Measurements from ENCODE around the gene IL1RAPL1.
"Not testable (repeated sequence)": the region's sequence is repeated elsewhere in the genome, so short reads cannot be mapped to it uniquely, and the experiment has no call there.

Gene IL1RAPL1

GRCh38 chrX:29299684-29300083, 712.4 kb downstream of the IL1RAPL1 start:
- peak; percentile 5 for DNase-seq (ENCODE audit: low spot score)
- CTCF ChIA-PET, result interaction anchor here (0.5 kb wide), 1 partner anchor 179 kb away, joined by 3 read pairs; no protein-coding TSS in a partner anchor
- TF ChIP-seq CTCF (conservative IDR thresholded peaks at IDR 0.05; ENCODE audit: low read depth), result no peak
- no peak overlapping the region for H3K27ac ChIP-seq
- POLR2A ChIA-PET (ENCODE audit: low non-redundant PET), result no interaction called here

GRCh38 chrX:29308726-29309125, 721.5 kb downstream of the IL1RAPL1 start:
- H3K27ac ChIP-seq, result no peak overlapping the region
- TF ChIP-seq CTCF (conservative IDR thresholded peaks at IDR 0.05; ENCODE audit: low read depth), result no peak
- CTCF ChIA-PET, result no interaction called here
- no peak for DNase-seq (ENCODE audit: low spot score)
- POLR2A ChIA-PET (ENCODE audit: low non-redundant PET), result no interaction called here

- CTCF ChIA-PET, result no interaction called here
- no peak for DNase-seq (ENCODE audit: low spot score)
Measured at GRCh38 chrX:29315931-29316330, 728.7 kb downstream of the IL1RAPL1 start.

GRCh38 chrX:29318012-29318411, 730.8 kb downstream of the IL1RAPL1 start:
- no peak overlapping the region for H3K27ac ChIP-seq
- ChIA-PET CTCF (no interaction called here), POLR2A (ENCODE audit: low non-redundant PET) (no interaction called here)
- no peak for TF ChIP-seq CTCF (conservative IDR thresholded peaks at IDR 0.05; ENCODE audit: low read depth)
- no peak for DNase-seq (ENCODE audit: low spot score)

More at GRCh38 chrX:29315931-29316330, 728.7 kb downstream of the IL1RAPL1 start:
- no peak for TF ChIP-seq CTCF (conservative IDR thresholded peaks at IDR 0.05; ENCODE audit: low read depth)
- POLR2A ChIA-PET (ENCODE audit: low non-redundant PET), result no interaction called here
- no peak overlapping the region for H3K27ac ChIP-seq

- DNase-seq (ENCODE audit: low spot score); H3K27ac ChIP-seq; POLR2A ChIA-PET (ENCODE audit: low non-redundant PET); CTCF ChIA-PET: not testable (repeated sequence)
Measured at GRCh38 chrX:29332429-29332828, 745.2 kb downstream of the IL1RAPL1 start.

GRCh38 chrX:29333091-29333490, 745.8 kb downstream of the IL1RAPL1 start:
- CTCF ChIA-PET; POLR2A ChIA-PET (ENCODE audit: low non-redundant PET); H3K27ac ChIP-seq; DNase-seq (ENCODE audit: low spot score): not testable (repeated sequence)

- ChIA-PET POLR2A (ENCODE audit: low non-redundant PET) (no interaction called here), CTCF (no interaction called here)
- DNase-seq (ENCODE audit: low spot score), result no peak
- no peak for TF ChIP-seq CTCF (conservative IDR thresholded peaks at IDR 0.05; ENCODE audit: low read depth)
- no peak overlapping the region for H3K27ac ChIP-seq
Measured at GRCh38 chrX:29348288-29348687, 761.0 kb downstream of the IL1RAPL1 start.

GRCh38 chrX:29359276-29359675, 772.0 kb downstream of the IL1RAPL1 start:
- DNase-seq (ENCODE audit: low spot score), result no peak
- TF ChIP-seq CTCF (conservative IDR thresholded peaks at IDR 0.05; ENCODE audit: low read depth), result no peak
- CTCF ChIA-PET, result interaction anchor here (0.8 kb wide), 1 partner anchor 553 kb away, joined by 3 read pairs; no protein-coding TSS in a partner anchor
- H3K27ac ChIP-seq, result no peak overlapping the region
- POLR2A ChIA-PET (ENCODE audit: low non-redundant PET), result no interaction called here

- POLR2A ChIA-PET (ENCODE audit: low non-redundant PET); CTCF ChIA-PET; H3K27ac ChIP-seq; DNase-seq (ENCODE audit: low spot score): not testable (repeated sequence)
Measured at GRCh38 chrX:29374765-29375164, 787.5 kb downstream of the IL1RAPL1 start.

All from RWPE1 (cell line).